ENCODE measurements around the gene MYZAP.
"Not testable (repeated sequence)": the region's sequence is repeated elsewhere in the genome, so short reads cannot be mapped to it uniquely, and the experiment has no call there.

The MYZAP gene

GRCh38 chr15:57595011-57595866, 3.5 kb downstream of the MYZAP start:
- DNase-seq: no peak

- DNase-seq: no peak
These were observed 4.7 kb downstream of the MYZAP start for GRCh38 chr15:57596301-57596855.

- no peak for DNase-seq
These were observed 5.3 kb downstream of the MYZAP start for GRCh38 chr15:57596978-57597377.

GRCh38 chr15:57597431-57597830, 5.7 kb downstream of the MYZAP start:
- no peak for DNase-seq

- no peak for DNase-seq
These were observed 6.6 kb downstream of the MYZAP start for GRCh38 chr15:57598346-57598745.

- DNase-seq: no peak
These were observed 7.6 kb downstream of the MYZAP start for GRCh38 chr15:57599296-57599810.

- no peak for DNase-seq
These were observed 8.5 kb downstream of the MYZAP start for GRCh38 chr15:57600197-57600596.

GRCh38 chr15:57604507-57604906, 12.8 kb downstream of the MYZAP start:
- DNase-seq: no peak

- no peak for DNase-seq
These were observed 13.8 kb downstream of the MYZAP start for GRCh38 chr15:57605491-57605890.

GRCh38 chr15:57606048-57606447, 14.3 kb downstream of the MYZAP start:
- DNase-seq: no peak

- DNase-seq: no peak
These were observed 15.1 kb downstream of the MYZAP start for GRCh38 chr15:57606816-57607215.

GRCh38 chr15:57607570-57608000, 15.9 kb downstream of the MYZAP start:
- DNase-seq: no peak

GRCh38 chr15:57609805-57610529, 18.3 kb downstream of the MYZAP start:
- DNase-seq: no peak

GRCh38 chr15:57611123-57611522, 19.4 kb downstream of the MYZAP start:
- DNase-seq: no peak

GRCh38 chr15:57611938-57612337, 20.2 kb downstream of the MYZAP start:
- DNase-seq: no peak

GRCh38 chr15:57614241-57614640, 22.5 kb downstream of the MYZAP start:
- DNase-seq: no peak

- DNase-seq: not testable (repeated sequence)
These were observed 24.3 kb downstream of the MYZAP start for GRCh38 chr15:57615951-57616496.

GRCh38 chr15:57618325-57618724, 26.6 kb downstream of the MYZAP start:
- DNase-seq: no peak

GRCh38 chr15:57619746-57620145, 28.0 kb downstream of the MYZAP start:
- no peak for DNase-seq

- no peak for DNase-seq
These were observed 33.0 kb downstream of the MYZAP start for GRCh38 chr15:57624730-57625129.

- DNase-seq: no peak
These were observed 34.2 kb downstream of the MYZAP start for GRCh38 chr15:57625703-57626448.

GRCh38 chr15:57626713-57627440, 35.2 kb downstream of the MYZAP start:
- no peak for DNase-seq

Measured in activated naive CD4-positive, alpha-beta T cell treated with Interleukin-2 at 50 U/mL for 16 hours (primary cell).